Measurements from ENCODE around the gene LRP5. TPM values are rescaled to one million over a fixed set of nuclear protein-coding genes. Genes with fewer than 3 reads are reported as not detected.
"Not testable (repeated sequence)": the region's sequence is repeated elsewhere in the genome, so short reads cannot be mapped to it uniquely, and the experiment has no call there.

The LRP5 gene
- polyA plus RNA-seq, 5 donors, result 44.5 to 82.3 (median 60.7) TPM

DNA sequence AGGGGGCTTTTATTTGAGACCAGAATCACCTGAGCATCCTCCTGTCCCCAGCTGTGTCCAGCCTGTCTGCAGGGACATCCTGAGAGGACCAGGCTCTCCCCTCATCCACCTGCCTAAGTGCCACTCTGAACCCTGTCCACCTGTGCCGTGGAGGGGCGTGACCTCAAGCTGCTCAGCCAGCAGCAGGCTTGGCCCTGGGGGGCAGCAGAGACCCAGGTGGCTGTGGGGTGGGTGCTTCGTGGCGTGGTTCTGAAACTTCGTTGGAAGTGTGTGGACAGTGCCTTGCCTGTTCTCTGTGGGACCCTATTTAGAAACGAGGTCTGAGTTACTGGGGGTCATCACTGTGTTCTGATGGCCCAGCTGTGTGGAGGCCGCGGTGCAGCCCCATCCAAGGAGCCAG lies 72.7 kb downstream of the LRP5 start:
- no peak for DNase-seq

DNA sequence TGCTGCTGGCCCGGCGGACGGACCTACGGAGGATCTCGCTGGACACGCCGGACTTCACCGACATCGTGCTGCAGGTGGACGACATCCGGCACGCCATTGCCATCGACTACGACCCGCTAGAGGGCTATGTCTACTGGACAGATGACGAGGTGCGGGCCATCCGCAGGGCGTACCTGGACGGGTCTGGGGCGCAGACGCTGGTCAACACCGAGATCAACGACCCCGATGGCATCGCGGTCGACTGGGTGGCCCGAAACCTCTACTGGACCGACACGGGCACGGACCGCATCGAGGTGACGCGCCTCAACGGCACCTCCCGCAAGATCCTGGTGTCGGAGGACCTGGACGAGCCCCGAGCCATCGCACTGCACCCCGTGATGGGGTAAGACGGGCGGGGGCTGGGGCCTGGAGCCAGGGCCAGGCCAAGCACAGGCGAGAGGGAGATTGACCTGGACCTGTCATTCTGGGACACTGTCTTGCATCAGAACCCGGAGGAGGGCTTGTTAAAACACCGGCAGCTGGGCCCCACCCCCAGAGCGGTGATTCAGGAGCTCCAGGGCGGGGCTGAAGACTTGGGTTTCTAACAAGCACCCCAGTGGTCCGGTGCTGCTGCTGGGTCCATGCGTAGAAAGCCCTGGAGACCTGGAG lies 74.1 kb downstream of the LRP5 start:
- no peak for DNase-seq

DNA sequence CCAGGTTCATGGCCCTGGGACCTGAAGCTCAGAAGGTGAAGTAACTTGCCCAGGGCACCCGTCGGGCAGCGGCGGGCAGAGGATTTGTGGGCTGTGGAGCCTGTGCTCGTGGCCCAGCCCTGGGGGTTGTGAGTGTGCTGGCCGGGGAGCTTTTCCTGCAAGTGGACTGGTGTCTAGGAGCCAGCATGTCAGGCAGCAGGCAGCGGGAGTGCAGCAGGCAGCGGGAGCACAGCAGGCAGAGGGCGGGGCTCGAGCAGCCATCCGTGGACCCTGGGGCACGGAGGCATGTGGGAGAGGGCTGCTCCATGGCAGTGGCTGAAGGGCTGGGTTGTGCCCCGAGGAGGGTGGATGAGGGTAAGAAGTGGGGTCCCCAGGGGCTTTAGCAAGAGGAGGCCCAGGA lies 75.4 kb downstream of the LRP5 start:
- DNase-seq, result no peak

DNA sequence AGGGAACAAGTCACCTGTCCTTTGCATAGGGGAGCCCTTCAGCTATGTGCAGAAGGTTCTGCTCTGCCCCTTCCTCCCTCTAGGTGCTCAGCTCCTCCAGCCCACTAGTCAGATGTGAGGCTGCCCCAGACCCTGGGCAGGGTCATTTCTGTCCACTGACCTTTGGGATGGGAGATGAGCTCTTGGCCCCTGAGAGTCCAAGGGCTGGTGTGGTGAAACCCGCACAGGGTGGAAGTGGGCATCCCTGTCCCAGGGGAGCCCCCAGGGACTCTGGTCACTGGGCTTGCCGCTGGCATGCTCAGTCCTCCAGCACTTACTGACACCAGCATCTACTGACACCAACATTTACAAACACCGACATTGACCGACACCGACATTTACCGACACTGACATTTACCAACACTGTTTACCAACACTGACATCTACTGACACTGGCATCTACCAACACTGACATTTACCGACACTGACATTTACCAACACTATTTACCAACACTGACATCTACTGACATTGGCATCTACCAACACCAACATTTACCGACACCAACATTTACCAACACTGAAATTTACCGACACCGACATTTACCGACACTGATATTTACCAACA lies 76.3 kb downstream of the LRP5 start:
- DNase-seq, result no peak

DNA sequence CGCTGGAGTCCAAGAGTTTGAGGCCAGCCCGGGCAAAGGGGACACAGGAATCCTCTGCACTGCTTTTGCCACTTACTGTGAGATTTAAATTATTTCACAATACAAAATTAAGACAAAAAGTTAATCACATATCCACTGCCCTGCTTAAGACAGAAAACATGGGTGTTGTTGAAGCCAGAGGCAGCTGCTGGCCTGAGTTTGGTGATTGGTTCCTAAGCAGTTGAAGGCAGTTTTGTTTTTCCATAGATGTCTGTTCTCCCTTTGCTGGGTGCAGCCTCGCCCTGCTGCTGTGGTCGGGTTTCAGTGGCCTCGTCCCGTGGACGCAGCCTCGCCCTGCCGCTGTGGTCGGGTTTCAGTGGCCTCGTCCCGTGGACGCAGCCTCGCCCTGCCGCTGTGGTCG lies 77.9 kb downstream of the LRP5 start:
- no peak for DNase-seq

DNA sequence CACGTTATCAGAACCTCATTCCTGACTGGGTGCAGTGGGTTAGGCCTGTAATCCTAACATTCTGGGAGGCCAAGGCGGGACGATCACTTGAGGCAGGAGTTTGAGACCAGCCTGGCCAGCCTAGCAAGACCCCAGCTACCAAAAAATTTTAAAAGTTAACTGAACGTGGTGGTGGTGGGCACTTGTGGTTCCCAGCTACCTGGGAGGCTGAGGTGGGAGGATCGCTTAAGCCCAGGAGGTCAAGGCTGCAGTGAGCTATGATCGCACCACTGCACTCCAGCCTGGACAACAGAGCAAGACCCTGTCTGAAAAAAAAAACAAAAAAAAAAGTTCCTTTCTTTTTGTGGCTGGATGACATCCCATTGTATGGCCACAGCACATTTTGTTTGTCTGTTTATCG lies 80.4 kb downstream of the LRP5 start:
- DNase-seq, result no peak

DNA sequence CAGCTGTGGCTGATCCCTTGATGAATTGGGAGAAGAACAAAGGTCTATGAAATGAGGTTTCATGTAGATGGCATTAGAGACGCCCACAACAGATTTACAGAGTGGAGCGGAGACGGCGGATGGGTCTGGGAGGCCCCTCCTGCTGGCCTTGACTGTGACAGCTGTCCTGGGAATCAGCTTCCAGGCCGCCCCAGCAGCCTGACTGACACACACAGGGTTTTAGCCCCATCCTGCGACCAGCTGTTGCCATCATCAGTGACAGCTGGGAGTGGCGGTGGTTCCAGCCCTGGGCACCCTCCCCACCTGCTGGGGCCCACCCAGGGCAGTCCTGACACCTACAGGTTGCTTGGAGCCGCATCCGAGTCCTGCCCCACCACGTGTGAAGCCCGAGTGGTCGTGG lies 84.1 kb downstream of the LRP5 start:
- no peak for DNase-seq

DNA sequence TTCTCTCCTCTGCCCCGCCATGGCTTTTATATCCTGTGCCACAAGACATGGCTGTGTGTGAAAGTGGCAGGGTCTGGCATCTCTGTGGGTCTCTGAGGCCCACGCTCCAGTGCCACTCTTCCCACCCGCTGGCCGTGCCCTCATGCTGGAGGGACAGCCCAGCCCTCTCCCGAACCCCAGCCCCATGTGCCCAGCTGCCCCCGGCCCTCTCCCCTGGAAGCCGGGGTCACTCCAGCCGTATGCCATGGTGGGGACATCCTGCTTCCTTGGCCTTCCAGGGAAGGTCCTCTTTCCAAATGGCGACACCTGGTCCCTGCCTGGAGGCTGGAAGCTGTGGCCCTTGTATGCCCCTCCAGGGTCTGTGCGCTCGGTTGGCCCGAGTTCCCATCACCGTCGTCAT lies 84.9 kb downstream of the LRP5 start:
- DNase-seq, result no peak

DNA sequence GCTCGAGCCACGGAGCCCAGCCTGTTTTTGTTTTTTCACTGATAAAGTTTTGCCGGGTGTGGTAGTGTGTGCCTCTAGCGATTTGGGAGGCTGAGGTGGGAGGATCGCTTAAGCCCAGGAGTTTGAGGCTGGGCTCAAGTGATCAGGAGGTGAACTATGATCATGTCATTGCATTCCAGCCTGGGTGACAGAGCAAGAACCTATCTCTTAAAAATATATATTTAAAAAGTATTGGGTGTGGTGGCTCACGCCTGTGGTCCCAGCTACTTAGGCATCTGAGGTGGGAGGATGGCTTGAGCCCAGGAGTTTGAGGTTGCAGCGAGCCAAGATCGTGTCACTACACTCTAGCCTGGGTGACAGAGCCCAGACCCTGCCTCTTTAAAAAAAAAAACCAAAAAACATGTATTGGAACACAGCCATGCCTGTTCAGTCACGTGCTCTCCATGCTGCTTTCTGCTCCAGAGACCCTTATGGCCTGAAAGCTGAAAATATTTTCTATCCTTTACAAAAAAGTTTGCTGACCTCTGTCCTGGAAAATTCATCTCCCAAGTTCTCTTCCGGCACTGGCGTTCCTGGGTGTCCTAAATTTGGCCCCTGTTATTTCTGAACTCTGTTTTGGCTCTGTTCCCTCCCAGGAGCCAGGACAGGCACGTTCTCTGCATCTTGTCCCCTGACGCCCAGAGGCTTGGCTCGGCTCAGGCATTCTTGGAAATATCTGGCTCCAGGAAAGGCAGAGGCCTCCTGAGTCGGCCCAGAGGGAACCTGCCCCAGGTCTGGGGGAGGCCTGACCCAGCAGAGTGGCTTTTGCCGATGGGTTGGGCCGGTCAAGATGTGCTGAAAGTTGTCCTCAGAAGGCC lies 86.8 kb downstream of the LRP5 start:
- peak; percentile 62 to 63 for DNase-seq

DNA sequence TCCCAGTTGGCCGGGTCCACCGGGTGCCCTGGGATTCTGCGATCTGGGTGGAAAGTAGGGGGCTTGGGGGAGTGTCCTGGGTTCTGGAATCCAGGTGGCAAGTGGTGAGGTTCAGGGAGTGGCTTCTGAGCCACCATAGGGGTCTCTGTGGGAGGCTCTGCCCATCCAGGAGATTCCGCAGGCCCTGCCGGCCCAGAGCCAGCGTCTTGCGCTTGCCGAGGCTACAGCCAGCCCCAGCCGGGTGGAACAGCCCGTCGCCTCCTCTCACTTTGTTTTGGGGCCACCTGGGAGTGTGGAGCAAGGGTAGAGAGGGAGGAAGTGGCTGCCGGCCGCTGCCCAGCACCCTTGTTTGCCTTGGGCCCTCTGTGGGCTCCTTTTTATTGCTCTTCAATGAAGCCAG lies 87.5 kb downstream of the LRP5 start:
- no peak for DNase-seq

DNA sequence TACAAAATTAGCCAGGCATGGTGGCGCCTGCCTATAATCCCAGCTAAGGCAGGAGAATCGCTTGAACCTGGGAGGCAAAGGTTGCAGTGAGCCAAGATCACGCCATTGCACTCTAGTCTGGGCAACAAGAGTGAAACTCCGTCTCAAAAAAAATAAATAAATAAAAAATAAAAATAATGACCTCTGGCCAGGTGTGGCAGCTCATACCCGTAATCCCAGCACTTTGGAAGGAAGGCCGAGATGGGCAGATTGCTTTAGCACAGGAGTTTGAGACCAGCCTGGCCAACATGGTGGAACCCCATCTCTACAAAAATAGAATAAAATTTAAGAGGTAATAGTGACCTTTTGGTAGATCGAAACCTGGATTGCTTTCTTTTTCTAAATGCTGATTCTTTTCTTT lies 88.2 kb downstream of the LRP5 start:
- not testable (repeated sequence) for DNase-seq

DNA sequence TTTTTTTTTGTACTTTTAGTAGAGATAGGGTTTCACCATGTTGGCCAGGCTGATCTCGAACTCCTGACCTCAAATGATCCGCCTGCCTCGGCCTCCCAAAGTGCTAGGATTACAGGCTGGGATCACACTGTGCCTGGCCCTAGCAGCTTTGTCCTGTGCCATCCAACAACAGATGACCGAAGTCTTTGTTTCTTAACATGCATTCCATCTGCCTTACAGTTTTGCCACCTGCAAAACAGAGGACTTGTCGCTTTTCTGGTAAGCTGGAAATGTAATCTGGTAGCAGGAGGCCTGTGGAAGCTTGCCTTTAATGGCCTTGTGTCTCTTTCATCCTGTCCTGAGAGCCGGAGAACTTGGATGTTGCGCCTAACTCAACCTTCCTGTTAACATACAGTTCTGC lies 89.5 kb downstream of the LRP5 start:
- no peak for DNase-seq

DNA sequence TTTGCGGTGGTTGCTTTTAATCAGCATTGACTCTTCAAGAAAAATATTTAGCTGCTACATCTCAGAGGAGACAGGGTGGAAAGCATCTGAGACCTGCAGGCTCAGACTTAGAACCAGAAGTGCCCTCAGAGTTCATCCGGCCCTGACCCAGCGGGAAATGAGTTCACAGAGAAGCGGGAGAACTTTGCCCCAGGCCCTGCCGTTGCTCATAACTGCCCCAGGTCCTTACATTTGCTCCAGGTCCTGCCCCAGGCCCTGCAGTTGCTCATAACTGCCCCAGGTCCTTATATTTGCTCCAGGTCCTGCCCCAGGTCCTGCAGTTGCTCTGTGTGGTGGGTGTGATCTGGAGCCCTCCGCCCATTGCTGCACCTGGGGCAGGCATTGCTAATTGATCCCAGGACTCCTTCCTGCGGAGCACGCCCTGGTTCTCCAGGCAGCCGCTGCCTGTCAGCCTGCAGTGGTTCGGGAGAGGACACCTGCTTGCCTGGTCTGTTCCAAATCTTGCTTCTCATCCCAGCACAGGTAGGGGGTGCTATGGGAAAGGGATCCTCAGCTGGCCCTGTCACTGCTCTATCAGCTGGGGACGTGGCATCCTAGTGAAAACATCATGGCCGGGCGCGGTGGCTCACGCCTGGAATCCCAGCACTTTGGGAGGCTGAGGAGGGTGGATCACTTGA lies 90.1 kb downstream of the LRP5 start:
- DNase-seq, result no peak

DNA sequence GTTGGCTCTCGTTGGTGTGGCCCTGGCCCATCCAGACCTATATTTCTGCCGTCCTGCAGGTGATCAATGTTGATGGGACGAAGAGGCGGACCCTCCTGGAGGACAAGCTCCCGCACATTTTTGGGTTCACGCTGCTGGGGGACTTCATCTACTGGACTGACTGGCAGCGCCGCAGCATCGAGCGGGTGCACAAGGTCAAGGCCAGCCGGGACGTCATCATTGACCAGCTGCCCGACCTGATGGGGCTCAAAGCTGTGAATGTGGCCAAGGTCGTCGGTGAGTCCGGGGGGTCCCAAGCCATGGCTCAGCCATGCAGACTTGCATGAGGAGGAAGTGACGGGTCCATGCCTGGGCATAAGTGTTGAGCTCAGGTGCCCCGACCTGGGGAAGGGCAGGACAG lies 91.0 kb downstream of the LRP5 start:
- no peak for DNase-seq

DNA sequence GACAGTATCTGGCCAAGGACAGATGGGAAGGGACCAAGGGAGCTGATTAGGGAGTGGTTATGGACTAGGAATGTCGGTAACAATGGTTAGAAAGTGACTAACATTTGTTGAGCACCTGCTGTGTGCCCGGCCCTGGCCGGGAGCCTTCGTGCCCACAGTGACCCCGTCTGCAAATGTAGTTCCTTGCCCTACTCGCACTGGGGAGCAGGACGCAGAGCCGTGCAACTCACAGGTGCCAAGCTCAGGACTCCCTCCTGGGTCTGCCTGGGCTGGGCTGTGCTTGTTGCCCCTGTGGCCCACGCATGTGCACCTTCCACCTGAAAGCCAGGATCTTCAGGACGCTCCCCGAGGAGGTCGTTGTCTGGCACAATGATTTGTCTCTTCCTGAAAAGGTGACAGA lies 91.4 kb downstream of the LRP5 start:
- no peak for DNase-seq

DNA sequence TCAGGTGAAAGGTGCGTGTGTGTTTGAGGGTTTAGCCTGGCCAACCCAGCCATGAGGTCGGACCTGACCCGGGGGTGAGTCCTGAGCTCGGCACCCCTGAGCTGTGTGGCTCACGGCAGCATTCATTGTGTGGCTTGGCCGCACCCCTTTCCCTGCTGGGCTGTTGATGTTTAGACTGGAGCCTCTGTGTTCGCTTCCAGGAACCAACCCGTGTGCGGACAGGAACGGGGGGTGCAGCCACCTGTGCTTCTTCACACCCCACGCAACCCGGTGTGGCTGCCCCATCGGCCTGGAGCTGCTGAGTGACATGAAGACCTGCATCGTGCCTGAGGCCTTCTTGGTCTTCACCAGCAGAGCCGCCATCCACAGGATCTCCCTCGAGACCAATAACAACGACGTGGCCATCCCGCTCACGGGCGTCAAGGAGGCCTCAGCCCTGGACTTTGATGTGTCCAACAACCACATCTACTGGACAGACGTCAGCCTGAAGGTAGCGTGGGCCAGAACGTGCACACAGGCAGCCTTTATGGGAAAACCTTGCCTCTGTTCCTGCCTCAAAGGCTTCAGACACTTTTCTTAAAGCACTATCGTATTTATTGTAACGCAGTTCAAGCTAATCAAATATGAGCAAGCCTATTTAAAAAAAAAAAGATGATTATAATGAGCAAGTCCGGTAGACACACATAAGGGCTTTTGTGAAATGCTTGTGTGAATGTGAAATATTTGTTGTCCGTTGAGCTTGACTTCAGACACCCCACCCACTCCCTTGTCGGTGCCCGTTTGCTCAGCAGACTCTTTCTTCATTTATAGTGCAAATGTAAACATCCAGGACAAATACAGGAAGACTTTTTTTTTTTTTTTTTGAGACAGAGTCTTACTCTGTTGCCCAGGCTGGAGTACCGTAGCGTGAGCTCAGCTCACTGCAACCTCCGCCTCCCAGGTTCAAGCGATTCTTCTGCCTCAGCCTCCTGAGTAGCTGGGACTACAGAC lies 94.2 kb downstream of the LRP5 start:
- no peak for DNase-seq

DNA sequence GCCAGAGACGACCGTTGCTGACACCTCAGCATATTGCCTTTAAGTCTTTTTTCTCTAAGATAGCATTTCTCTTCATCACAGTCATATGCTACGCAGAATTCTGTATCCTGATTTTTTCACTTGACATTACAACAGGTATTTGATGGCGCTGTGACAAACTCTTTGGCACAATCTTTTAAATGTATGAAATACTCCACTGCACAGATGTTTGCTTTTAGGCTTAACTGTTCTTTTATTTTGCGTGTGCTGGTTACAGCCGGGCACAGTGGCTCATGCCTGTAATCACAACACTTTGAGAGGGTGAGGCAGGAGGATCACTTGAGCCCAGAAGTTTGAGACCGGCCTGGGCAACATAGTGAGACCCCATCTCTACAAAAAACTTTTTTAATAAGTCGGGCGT lies 96.1 kb downstream of the LRP5 start:
- DNase-seq, result no peak

DNA sequence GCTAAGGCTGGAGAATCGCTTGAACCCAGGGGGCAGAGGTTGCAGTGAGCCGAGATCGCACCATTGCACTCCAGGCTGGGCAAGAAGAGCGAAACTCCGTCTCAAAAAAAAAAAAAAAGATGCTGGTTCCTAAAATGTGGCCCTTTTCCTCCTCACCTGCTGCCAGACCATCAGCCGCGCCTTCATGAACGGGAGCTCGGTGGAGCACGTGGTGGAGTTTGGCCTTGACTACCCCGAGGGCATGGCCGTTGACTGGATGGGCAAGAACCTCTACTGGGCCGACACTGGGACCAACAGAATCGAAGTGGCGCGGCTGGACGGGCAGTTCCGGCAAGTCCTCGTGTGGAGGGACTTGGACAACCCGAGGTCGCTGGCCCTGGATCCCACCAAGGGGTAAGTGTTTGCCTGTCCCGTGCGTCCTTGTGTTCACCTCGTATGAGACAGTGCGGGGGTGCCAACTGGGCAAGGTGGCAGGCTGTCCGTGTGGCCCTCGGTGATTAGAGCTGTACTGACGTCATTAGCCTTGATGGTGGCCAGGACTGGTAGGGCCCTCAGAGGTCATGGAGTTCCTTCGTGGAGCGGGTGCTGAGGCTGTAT lies 97.5 kb downstream of the LRP5 start:
- DNase-seq, result no peak

DNA sequence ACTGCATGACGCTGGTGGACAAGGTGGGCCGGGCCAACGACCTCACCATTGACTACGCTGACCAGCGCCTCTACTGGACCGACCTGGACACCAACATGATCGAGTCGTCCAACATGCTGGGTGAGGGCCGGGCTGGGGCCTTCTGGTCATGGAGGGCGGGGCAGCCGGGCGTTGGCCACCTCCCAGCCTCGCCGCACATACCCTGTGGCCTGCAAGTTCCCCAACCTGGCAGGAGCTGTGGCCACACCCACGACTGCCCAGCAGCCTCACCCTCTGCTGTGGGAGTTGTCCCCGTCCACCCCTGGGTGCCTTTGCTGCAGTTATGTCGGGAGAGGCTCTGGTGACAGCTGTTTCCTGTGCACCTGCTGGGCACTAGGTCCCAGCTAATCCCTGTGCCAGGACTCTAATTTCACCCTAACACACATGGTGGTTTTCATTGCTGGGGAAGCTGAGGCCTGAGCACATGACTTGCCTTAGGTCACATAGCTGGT lies 99.2 kb downstream of the LRP5 start:
- DNase-seq, result no peak

DNA sequence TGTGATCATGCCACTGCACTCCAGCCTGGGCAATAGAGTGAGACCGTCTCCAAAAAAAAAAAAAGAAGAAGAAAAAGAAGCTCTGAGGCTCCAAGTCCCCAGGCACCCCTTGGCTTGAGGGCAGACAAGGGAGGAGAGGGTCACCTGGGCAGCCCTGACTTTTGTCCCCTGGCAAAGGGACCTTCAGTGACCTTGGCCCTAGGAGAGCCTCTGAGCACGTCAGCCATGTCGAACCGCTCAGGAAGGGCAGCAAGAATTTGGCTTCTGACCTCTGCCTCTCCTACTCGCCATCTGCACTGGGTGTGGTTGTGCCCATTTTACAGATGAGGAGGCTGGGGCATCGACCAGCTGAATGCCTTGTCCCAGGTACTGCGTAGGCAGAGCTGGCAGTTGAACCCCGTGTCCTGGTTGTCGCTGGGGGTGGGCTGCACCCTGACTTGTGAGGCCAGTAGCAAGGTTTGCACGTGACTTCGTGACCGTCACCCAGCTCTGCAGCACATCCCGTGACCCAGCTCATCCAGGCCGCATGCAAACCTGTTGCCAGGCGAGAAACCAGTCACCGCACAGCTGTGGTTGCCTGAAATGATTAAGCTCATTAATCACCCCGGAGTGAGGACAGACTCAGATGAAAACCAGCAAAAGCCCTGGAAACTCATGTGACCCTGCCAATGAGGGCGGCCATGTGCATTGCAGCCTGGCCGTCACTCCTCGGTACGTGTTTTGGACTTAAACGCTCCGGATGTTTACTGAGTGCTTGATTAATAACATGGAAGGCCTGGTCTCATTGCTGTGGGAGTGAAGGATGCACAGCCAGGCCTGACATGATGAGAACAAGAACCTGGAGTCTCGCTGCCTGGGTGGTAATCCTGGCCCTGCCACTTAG lies 100.4 kb downstream of the LRP5 start:
- no peak for DNase-seq
